H9 (cell line): Measurements from ENCODE around the gene PAX6. TPM values are rescaled to one million over a fixed set of nuclear protein-coding genes. Genes with fewer than 3 reads are reported as not detected.
A peak's percentile ranks its signal among the peaks of the same experiment; 100 is the strongest.

Experiments
- DNase-seq: peaks from one replicate; pipeline ENCODE4 v3.0.0-alpha.2; 2017
- H2AFZ ChIP-seq: one replicate; pipeline ENCODE4 v1.6.1; 2013; ENCODE audit warnings: mild to moderate bottlenecking, low read length, control low read depth, moderate library complexity
- H2AK5ac ChIP-seq: 2 replicates; pipeline ENCODE4 v1.6.1; 2013; ENCODE audit warnings: low read length, control low read depth, mixed read lengths; ENCODE audit not compliant: insufficient read length
- H2BK120ac ChIP-seq: one replicate; pipeline ENCODE4 v1.6.1; 2013; ENCODE audit warnings: low read depth, mild to moderate bottlenecking, low read length, control low read depth, inconsistent platforms; ENCODE audit not compliant: poor library complexity, severe bottlenecking
- H2BK12ac ChIP-seq: 2 replicates; pipeline ENCODE4 v1.6.1; 2013; ENCODE audit warnings: low read length, control low read depth, mixed read lengths, low read depth; ENCODE audit not compliant: insufficient read length
- H2BK15ac ChIP-seq: 2 replicates; pipeline ENCODE4 v1.6.1; 2013; ENCODE audit warnings: low read depth, low read length, control low read depth
- H2BK20ac ChIP-seq: one replicate; pipeline ENCODE4 v1.6.1; 2013; ENCODE audit warnings: low read depth, mild to moderate bottlenecking, low read length, control low read depth, inconsistent platforms; ENCODE audit not compliant: poor library complexity, severe bottlenecking
- H2BK5ac ChIP-seq: 2 replicates; pipeline ENCODE4 v1.6.1; 2013; ENCODE audit warnings: low read length, control low read depth, mixed read lengths; ENCODE audit not compliant: insufficient read length
- H3K14ac ChIP-seq: 2 replicates; pipeline ENCODE4 v1.6.1; 2013; ENCODE audit warnings: low read length, control low read depth; ENCODE audit not compliant: insufficient read depth
- H3K18ac ChIP-seq: 2 replicates; pipeline ENCODE4 v1.6.1; 2013; ENCODE audit warnings: low read depth, mild to moderate bottlenecking, mixed read lengths, low read length, control low read depth; ENCODE audit not compliant: insufficient read length
- H3K23ac ChIP-seq: 2 replicates; pipeline ENCODE4 v1.6.1; 2013; ENCODE audit warnings: low read length, control low read depth, mixed read lengths, low read depth; ENCODE audit not compliant: insufficient read length
- H3K23me2 ChIP-seq: 2 replicates; pipeline ENCODE4 v1.6.1; 2013; ENCODE audit warnings: low read depth, mild to moderate bottlenecking, mixed read lengths, low read length, control low read depth; ENCODE audit not compliant: insufficient read length, poor library complexity, severe bottlenecking
- H3K27ac ChIP-seq: 2 replicates; pipeline ENCODE4 v1.5.1; 2013; ENCODE audit warnings: low read length, control low read depth, mixed read lengths, low read depth; ENCODE audit not compliant: insufficient read length
- H3K27me3 ChIP-seq: 2 replicates; pipeline ENCODE4 v1.6.1; 2013; ENCODE audit warnings: low read length, control low read depth, inconsistent platforms; ENCODE audit not compliant: insufficient read depth
- H3K4ac ChIP-seq: 2 replicates; pipeline ENCODE4 v1.6.1; 2013; ENCODE audit warnings: low read depth, mild to moderate bottlenecking, control low read depth, inconsistent platforms, low read length, moderate library complexity
- H3K4me1 ChIP-seq: 2 replicates; pipeline ENCODE4 v1.6.1; 2013; ENCODE audit warnings: low read length, control low read depth, inconsistent platforms; ENCODE audit not compliant: insufficient read depth
- H3K4me2 ChIP-seq: 2 replicates; pipeline ENCODE4 v1.6.1; 2013; ENCODE audit warnings: low read length, control low read depth, mixed read lengths; ENCODE audit not compliant: insufficient read length, insufficient read depth
- H3K56ac ChIP-seq: 2 replicates; pipeline ENCODE4 v1.6.1; 2013; ENCODE audit warnings: low read depth, mild to moderate bottlenecking, mixed read lengths, low read length, control low read depth; ENCODE audit not compliant: insufficient read length
- H3K79me1 ChIP-seq: 2 replicates; pipeline ENCODE4 v1.6.1; 2013; ENCODE audit warnings: low read depth, mild to moderate bottlenecking, moderate library complexity, low read length, control low read depth, inconsistent platforms; ENCODE audit not compliant: insufficient read depth, poor library complexity, severe bottlenecking
- H3K79me2 ChIP-seq: 2 replicates; pipeline ENCODE4 v1.6.1; 2013; ENCODE audit warnings: low read length, control low read depth, inconsistent platforms; ENCODE audit not compliant: insufficient read depth
- H3K9ac ChIP-seq: 2 replicates; pipeline ENCODE4 v1.6.1; 2013; ENCODE audit warnings: low read length, control low read depth, mixed read lengths; ENCODE audit not compliant: insufficient read length; ENCODE audit errors: extremely low read depth
- H3K9me3 ChIP-seq: one replicate; pipeline ENCODE4 v1.6.1; 2013; ENCODE audit warnings: low read depth, low read length, inconsistent platforms; ENCODE audit not compliant: control insufficient read depth
- H3T11ph ChIP-seq: one replicate; pipeline ENCODE4 v1.6.1; 2013; ENCODE audit warnings: mild to moderate bottlenecking, low read length, control low read depth, inconsistent platforms
- H4K20me1 ChIP-seq: one replicate; pipeline ENCODE4 v1.6.1; 2013; ENCODE audit not compliant: control insufficient read depth, insufficient read length, insufficient read depth
- H4K5ac ChIP-seq: 2 replicates; pipeline ENCODE4 v1.6.1; 2013; ENCODE audit warnings: low read depth, mild to moderate bottlenecking, mixed read lengths, low read length, control low read depth; ENCODE audit not compliant: insufficient read length
- H4K8ac ChIP-seq: replicated peaks from 2 replicates; pipeline ENCODE4 v1.6.1; 2013; ENCODE audit warnings: low read length, control low read depth, mixed read lengths, low read depth; ENCODE audit not compliant: insufficient read length
- H4K91ac ChIP-seq: 2 replicates; pipeline ENCODE4 v1.6.1; 2013; ENCODE audit warnings: low read depth, mild to moderate bottlenecking, moderate library complexity, mixed read lengths, low read length, control low read depth; ENCODE audit not compliant: insufficient read length
- H3K27ac Mint-ChIP-seq, 3 experiments: 2 replicates in 2 of 3; 3 replicates in 1 of 3; pipeline ENCODE4 v1.8.0; 2020 to 2021; ENCODE audit warnings: mixed read lengths in 3 of 3, mild to moderate bottlenecking in 1 of 3, moderate library complexity in 1 of 3
- H3K27me3 Mint-ChIP-seq: 2 replicates; pipeline ENCODE4 v1.8.0; 2021; ENCODE audit warnings: low read depth, mild to moderate bottlenecking, moderate library complexity, mixed read lengths
- H3K36me3 Mint-ChIP-seq, 3 experiments: 2 replicates in 2 of 3; 3 replicates in 1 of 3; pipeline ENCODE4 v1.8.0; 2020 to 2021; ENCODE audit warnings: low read depth in 3 of 3, mixed read lengths in 3 of 3; ENCODE audit not compliant: insufficient read depth in 1 of 3
- H3K4me1 Mint-ChIP-seq, 2 experiments: 2 replicates each; pipeline ENCODE4 v1.8.0; 2020; ENCODE audit warnings: mixed read lengths in 2 of 2
- H3K4me3 Mint-ChIP-seq, 2 experiments: 2 replicates in 1 of 2; 3 replicates in 1 of 2; pipeline ENCODE4 v1.8.0; 2020 to 2021; ENCODE audit warnings: mild to moderate bottlenecking in 2 of 2, mixed read lengths in 2 of 2, moderate library complexity in 1 of 2
- H3K9me3 Mint-ChIP-seq, 2 experiments: 2 replicates in 1 of 2; 3 replicates in 1 of 2; pipeline ENCODE4 v1.8.0; 2020; ENCODE audit warnings: mild to moderate bottlenecking in 2 of 2, mixed read lengths in 2 of 2, moderate library complexity in 1 of 2
- WGBS: extraction: QIAGEN DNeasy Blood & Tissue Kit; methylation state at CpG from one replicate; pipeline ENCODE4 v1.1.7; 2013; ENCODE audit warnings: missing lambda C conversion rate, low lambda C conversion rate, mixed read lengths; ENCODE audit not compliant: insufficient read length; ENCODE audit errors: extremely low coverage; 5-methylcytosine and 5-hydroxymethylcytosine counted together
- total RNA-seq: library from RNA; stranded (reverse); gene quantifications from 2 replicates; pipeline ENCODE4 v1.2.1, GENCODE V29; 2021
- TF ChIP-seq, protein P1 (sequence below): fragments of 200-600 bp; sonication (generic); conservative IDR thresholded peaks from 3 replicates; pipeline ENCODE4 v1.8.0; 2021; ENCODE audit warnings: antibody characterized with exemption, mild to moderate bottlenecking

Gene PAX6
- total RNA-seq, 1 experiment from 2014 or later = not detected

DNA sequence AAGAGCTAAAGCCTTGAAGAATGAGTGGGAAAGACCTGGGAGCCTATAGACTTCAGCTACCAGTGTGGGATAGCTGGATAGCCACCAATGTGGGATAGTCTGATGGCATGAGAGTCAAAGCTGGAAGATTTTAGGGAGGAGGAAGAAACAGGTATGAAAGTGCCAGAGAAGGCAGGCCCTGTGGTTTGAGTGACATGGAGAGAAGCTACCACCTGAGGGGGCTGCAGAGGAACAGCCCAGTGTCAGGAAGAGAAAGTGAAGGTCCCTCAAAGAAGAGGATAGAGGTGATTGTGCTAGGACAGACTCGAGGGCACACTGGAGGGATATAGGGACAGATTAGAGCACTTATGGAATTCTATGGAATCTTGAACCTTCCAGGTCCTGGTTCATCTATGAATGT, 23.1 kb upstream of the PAX6 start:
- H3K79me2 ChIP-seq = peaks cover 1% of the 10 kb centered on the region; the same call in 1 of the 2 replicates
- no peak overlapping the region for H4K8ac ChIP-seq
- H3K4me1 Mint-ChIP-seq = peaks cover 0 to 10% of the 10 kb centered on the region in 2 experiments; a peak in 2 of 4 replicates
- no peak overlapping the region for H3K4ac ChIP-seq
- DNase-seq = peak; percentile 45
- H2AFZ ChIP-seq = no peak overlapping the region
- H4K5ac ChIP-seq = no peak overlapping the region
- H3K4me1 ChIP-seq = no peaks in the 10 kb centered on the region
- H3K36me3 Mint-ChIP-seq = no peaks in the 10 kb centered on the region
- H3K23me2 ChIP-seq = no peaks in the 10 kb centered on the region
- H3K9ac ChIP-seq = no peak overlapping the region
- no peak overlapping the region for H3K4me3 Mint-ChIP-seq
- no peak overlapping the region for H3K27ac ChIP-seq
- H2BK20ac ChIP-seq = no peak overlapping the region
- no peak overlapping the region for H3T11ph ChIP-seq
- WGBS = no CpG with 5 or more reads among the region's 1 CpG
- peaks cover 30% of the 10 kb centered on the region for H3K27me3 Mint-ChIP-seq
- no peak overlapping the region for H2BK15ac ChIP-seq
- no peaks in the 10 kb centered on the region for H3K9me3 ChIP-seq
- no peak overlapping the region for H4K91ac ChIP-seq
- H2AK5ac ChIP-seq = no peak overlapping the region
- no peaks in the 10 kb centered on the region for H4K20me1 ChIP-seq
- H3K27me3 ChIP-seq = peaks cover 2% of the 10 kb centered on the region; the same call in 1 of the 2 replicates
- H3K18ac ChIP-seq = no peak overlapping the region
- no peak overlapping the region for H3K27ac Mint-ChIP-seq
- no peak overlapping the region for H3K4me2 ChIP-seq
- no peak overlapping the region for H3K14ac ChIP-seq
- H3K79me1 ChIP-seq = no peaks in the 10 kb centered on the region
- TF ChIP-seq, protein P1, sequence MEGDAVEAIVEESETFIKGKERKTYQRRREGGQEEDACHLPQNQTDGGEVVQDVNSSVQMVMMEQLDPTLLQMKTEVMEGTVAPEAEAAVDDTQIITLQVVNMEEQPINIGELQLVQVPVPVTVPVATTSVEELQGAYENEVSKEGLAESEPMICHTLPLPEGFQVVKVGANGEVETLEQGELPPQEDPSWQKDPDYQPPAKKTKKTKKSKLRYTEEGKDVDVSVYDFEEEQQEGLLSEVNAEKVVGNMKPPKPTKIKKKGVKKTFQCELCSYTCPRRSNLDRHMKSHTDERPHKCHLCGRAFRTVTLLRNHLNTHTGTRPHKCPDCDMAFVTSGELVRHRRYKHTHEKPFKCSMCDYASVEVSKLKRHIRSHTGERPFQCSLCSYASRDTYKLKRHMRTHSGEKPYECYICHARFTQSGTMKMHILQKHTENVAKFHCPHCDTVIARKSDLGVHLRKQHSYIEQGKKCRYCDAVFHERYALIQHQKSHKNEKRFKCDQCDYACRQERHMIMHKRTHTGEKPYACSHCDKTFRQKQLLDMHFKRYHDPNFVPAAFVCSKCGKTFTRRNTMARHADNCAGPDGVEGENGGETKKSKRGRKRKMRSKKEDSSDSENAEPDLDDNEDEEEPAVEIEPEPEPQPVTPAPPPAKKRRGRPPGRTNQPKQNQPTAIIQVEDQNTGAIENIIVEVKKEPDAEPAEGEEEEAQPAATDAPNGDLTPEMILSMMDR = peak; percentile 59
- no peak overlapping the region for H3K23ac ChIP-seq
- H3K9me3 Mint-ChIP-seq = no peaks in the 10 kb centered on the region; a peak in 1 of 5 replicates
- no peak overlapping the region for H3K56ac ChIP-seq
- no peak overlapping the region for H2BK12ac ChIP-seq
- no peak overlapping the region for H2BK5ac ChIP-seq
- no peak overlapping the region for H2BK120ac ChIP-seq
